Urinary bladder (tissue), 4 donors: ENCODE results near the gene SPTBN2. TPM values are rescaled to one million over a fixed set of nuclear protein-coding genes. Genes with fewer than 3 reads are reported as not detected.
A peak's percentile ranks its signal among the peaks of the same experiment; 100 is the strongest.

Experiments
- DNase-seq: peaks from one replicate; pipeline ENCODE4 v3.0.0-alpha.2; 2015; ENCODE audit errors: extremely low spot score
- H3K27ac ChIP-seq: one replicate; pipeline ENCODE4 v1.5.1; 2013; ENCODE audit warnings: low read depth, mild to moderate bottlenecking, moderate library complexity
- H3K36me3 ChIP-seq: one replicate; pipeline ENCODE4 v1.6.1; 2013; ENCODE audit warnings: mild to moderate bottlenecking, moderate library complexity; ENCODE audit not compliant: insufficient read depth
- H3K4me1 ChIP-seq: one replicate; pipeline ENCODE4 v1.6.1; 2013; ENCODE audit warnings: mild to moderate bottlenecking, moderate library complexity; ENCODE audit not compliant: insufficient read depth
- H3K4me3 ChIP-seq: one replicate; pipeline ENCODE4 v1.5.1; 2013; ENCODE audit warnings: low read depth, low read length
- WGBS: extraction: QIAGEN DNeasy Blood & Tissue Kit; methylation state at CpG from one replicate; pipeline ENCODE4 v1.1.7; 2013; 5-methylcytosine and 5-hydroxymethylcytosine counted together
- polyA plus RNA-seq: library from polyadenylated mRNA; stranded (reverse); fragments of 200-250 nt; gene quantifications from one replicate; pipeline ENCODE4 v1.2.3, GENCODE V29; 2013
- total RNA-seq: library from RNA; depleted of rRNA; stranded (reverse); fragments of >200 nt; gene quantifications from one replicate; pipeline ENCODE4 v1.2.3, GENCODE V29; 2014
- donor health status: healthy with polysubstance abuse.
- donor health status: healthy.

SPTBN2 gene
- total and polyA plus RNA-seq, 2 donors = 2.5 to 6.7 TPM

- H3K4me3 ChIP-seq = peak overlapping the region; percentile 58
- WGBS = 5% methylated on average over 26 of the region's 27 CpGs
- DNase-seq = no peak
- peaks cover 3% of the 10 kb centered on the region for H3K4me1 ChIP-seq
- no peaks in the 10 kb centered on the region for H3K36me3 ChIP-seq
- H3K27ac ChIP-seq = peak overlapping the region; percentile 91
These were observed 52.0 kb downstream of the SPTBN2 start for GRCh38 chr11:66676931-66677598.

GRCh38 chr11:66676282-66676919, 52.6 kb downstream of the SPTBN2 start:
- DNase-seq = no peak
- H3K4me1 ChIP-seq = peaks cover 3% of the 10 kb centered on the region
- H3K27ac ChIP-seq = no peak overlapping the region

GRCh38 chr11:66674964-66675602, 53.9 kb downstream of the SPTBN2 start:
- peaks cover 3% of the 10 kb centered on the region for H3K4me1 ChIP-seq

More at GRCh38 chr11:66676282-66676919, 52.6 kb downstream of the SPTBN2 start:
- Histone ChIP-seq H3K4me3 (no peak overlapping the region), H3K36me3 (no peaks in the 10 kb centered on the region)
- WGBS = 50% methylated on average over 16 of the region's 16 CpGs

GRCh38 chr11:66670816-66671215, 58.2 kb downstream of the SPTBN2 start:
- H3K36me3 ChIP-seq = peaks cover 5% of the 10 kb centered on the region
- DNase-seq = no peak
- 79% methylated on average over 5 of the region's 5 CpGs for whole genome bisulfite sequencing
- no peaks in the 10 kb centered on the region for H3K4me1 ChIP-seq
- no peak overlapping the region for H3K4me3 ChIP-seq
- no peak overlapping the region for H3K27ac ChIP-seq

More at GRCh38 chr11:66674964-66675602, 53.9 kb downstream of the SPTBN2 start:
- Histone ChIP-seq H3K27ac (no peak overlapping the region), H3K4me3 (no peak overlapping the region), H3K36me3 (no peaks in the 10 kb centered on the region)
- no peak for DNase-seq
- 83% methylated on average over 2 of the region's 2 CpGs for WGBS

GRCh38 chr11:66665369-66665768, 63.6 kb downstream of the SPTBN2 start:
- Histone ChIP-seq H3K4me1 (no peaks in the 10 kb centered on the region), H3K36me3 (peaks cover 5% of the 10 kb centered on the region), H3K27ac (no peak overlapping the region), H3K4me3 (no peak overlapping the region)
- WGBS = 93% methylated on average over 11 of the region's 11 CpGs
- no peak for DNase-seq

GRCh38 chr11:66663741-66664296, 65.2 kb downstream of the SPTBN2 start:
- WGBS = 84% methylated on average over 1 of the region's 1 CpG
- Histone ChIP-seq H3K27ac (no peak overlapping the region), H3K4me3 (no peak overlapping the region), H3K4me1 (no peaks in the 10 kb centered on the region), H3K36me3 (peaks cover 5% of the 10 kb centered on the region)
- DNase-seq = no peak

GRCh38 chr11:66659763-66660162, 69.3 kb downstream of the SPTBN2 start:
- no peak for DNase-seq
- WGBS = 40% methylated on average over 2 of the region's 2 CpGs
- no peaks in the 10 kb centered on the region for H3K4me1 ChIP-seq
- no peak overlapping the region for H3K4me3 ChIP-seq
- no peaks in the 10 kb centered on the region for H3K36me3 ChIP-seq
- H3K27ac ChIP-seq = no peak overlapping the region

GRCh38 chr11:66653123-66653522, 75.9 kb downstream of the SPTBN2 start:
- peaks cover 2% of the 10 kb centered on the region for H3K36me3 ChIP-seq
- no peaks in the 10 kb centered on the region for H3K4me1 ChIP-seq
- WGBS = 91% methylated on average over 6 of the region's 6 CpGs
- no peak overlapping the region for H3K4me3 ChIP-seq
- DNase-seq = no peak
- no peak overlapping the region for H3K27ac ChIP-seq

- Histone ChIP-seq H3K4me1 (no peaks in the 10 kb centered on the region), H3K4me3 (no peak overlapping the region), H3K36me3 (peaks cover 2% of the 10 kb centered on the region), H3K27ac (no peak overlapping the region)
- DNase-seq = no peak
- 90% methylated on average over 7 of the region's 7 CpGs for WGBS
These were observed 76.4 kb downstream of the SPTBN2 start for GRCh38 chr11:66652651-66653050.

- peaks cover 2% of the 10 kb centered on the region for H3K36me3 ChIP-seq
These were observed 78.0 kb downstream of the SPTBN2 start for GRCh38 chr11:66651016-66651415.

GRCh38 chr11:66649903-66650302, 79.1 kb downstream of the SPTBN2 start:
- Histone ChIP-seq H3K27ac (no peak overlapping the region), H3K36me3 (peaks cover 2% of the 10 kb centered on the region), H3K4me3 (no peak overlapping the region), H3K4me1 (peaks cover 1% of the 10 kb centered on the region)
- no peak for DNase-seq
- whole genome bisulfite sequencing = 97% methylated on average over 5 of the region's 5 CpGs

More at GRCh38 chr11:66651016-66651415, 78.0 kb downstream of the SPTBN2 start:
- Histone ChIP-seq H3K4me3 (no peak overlapping the region), H3K4me1 (no peaks in the 10 kb centered on the region), H3K27ac (no peak overlapping the region)
- WGBS = 94% methylated on average over 2 of the region's 2 CpGs
- DNase-seq = no peak

- peaks cover 7% of the 10 kb centered on the region for H3K4me1 ChIP-seq
- WGBS = 74% methylated on average over 4 of the region's 4 CpGs
These were observed 82.2 kb downstream of the SPTBN2 start for GRCh38 chr11:66646828-66647227.

GRCh38 chr11:66643745-66644437, 85.1 kb downstream of the SPTBN2 start:
- Histone ChIP-seq H3K4me1 (peaks cover 7% of the 10 kb centered on the region), H3K4me3 (no peak overlapping the region), H3K27ac (no peak overlapping the region), H3K36me3 (no peaks in the 10 kb centered on the region)
- 87% methylated on average over 24 of the region's 24 CpGs for WGBS
- no peak for DNase-seq

More at GRCh38 chr11:66646828-66647227, 82.2 kb downstream of the SPTBN2 start:
- no peak overlapping the region for H3K4me3 ChIP-seq
- DNase-seq = no peak
- no peak overlapping the region for H3K27ac ChIP-seq
- peaks cover 2% of the 10 kb centered on the region for H3K36me3 ChIP-seq
